Osteocyte (in vitro differentiated cells): ENCODE results near the gene NTF3. TPM values are rescaled to one million over a fixed set of nuclear protein-coding genes. Genes with fewer than 3 reads are reported as not detected.

Source experiments
- DNase-seq: peaks from one replicate; pipeline ENCODE4 v3.0.0; 2021; ENCODE audit warnings: mixed read lengths; ENCODE audit not compliant: unreplicated experiment; ENCODE audit errors: extremely low spot score
- H3K27ac Mint-ChIP-seq: one replicate; pipeline ENCODE4 v1.8.0; 2021; ENCODE audit warnings: mild to moderate bottlenecking, mixed read lengths; ENCODE audit not compliant: unreplicated experiment
- H3K27me3 Mint-ChIP-seq: one replicate; pipeline ENCODE4 v1.8.0; 2021; ENCODE audit warnings: mixed read lengths; ENCODE audit not compliant: unreplicated experiment
- H3K36me3 Mint-ChIP-seq: one replicate; pipeline ENCODE4 v1.8.0; 2021; ENCODE audit warnings: mixed read lengths; ENCODE audit not compliant: unreplicated experiment
- H3K4me1 Mint-ChIP-seq: one replicate; pipeline ENCODE4 v1.8.0; 2021; ENCODE audit warnings: mixed read lengths; ENCODE audit not compliant: unreplicated experiment
- H3K4me3 Mint-ChIP-seq: one replicate; pipeline ENCODE4 v1.8.0; 2021; ENCODE audit warnings: mild to moderate bottlenecking, moderate library complexity, mixed read lengths; ENCODE audit not compliant: unreplicated experiment
- H3K9me3 Mint-ChIP-seq: one replicate; pipeline ENCODE4 v1.8.0; 2021; ENCODE audit warnings: mixed read lengths; ENCODE audit not compliant: unreplicated experiment
- total RNA-seq: library from RNA; stranded (reverse); gene quantifications from 2 replicates; pipeline ENCODE4 v1.2.1, GENCODE V29; 2021
- TF ChIP-seq, protein P1 (sequence below): fragments of 200-600 bp; sonication (generic); IDR thresholded peaks from 2 replicates; pipeline ENCODE4 v1.5.0; 2021; ENCODE audit warnings: antibody characterized with exemption, mild to moderate bottlenecking, moderate library complexity

NTF3 gene
- total RNA-seq, 1 donor from 2014 or later = 1.1 TPM

DNA sequence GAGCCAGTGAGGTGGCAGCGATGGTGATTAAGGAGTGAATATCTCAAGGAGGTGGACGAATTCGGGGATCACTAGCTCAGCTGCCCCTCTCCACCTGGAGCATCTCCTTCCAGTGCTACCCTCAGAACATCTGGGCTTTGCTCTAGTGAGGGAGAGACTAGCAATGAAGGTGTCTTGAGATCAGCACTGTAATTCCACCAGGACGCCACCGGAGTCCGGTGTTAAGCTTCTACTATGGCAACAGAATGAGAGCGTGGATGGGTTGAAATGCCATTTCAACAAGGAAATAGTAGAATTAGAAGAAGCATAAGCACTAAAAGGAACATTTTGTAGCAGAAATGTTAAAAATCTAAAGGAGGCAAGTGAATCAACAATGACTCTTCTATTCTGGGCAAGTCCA is 61.1 kb downstream of the NTF3 start:
- Mint-ChIP-seq H3K36me3 (no peaks in the 10 kb centered on the region), H3K27me3 (peaks cover 3% of the 10 kb centered on the region), H3K4me1 (no peaks in the 10 kb centered on the region), H3K4me3 (no peak overlapping the region), H3K9me3 (no peaks in the 10 kb centered on the region), H3K27ac (no peak overlapping the region)
- TF ChIP-seq, protein P1, sequence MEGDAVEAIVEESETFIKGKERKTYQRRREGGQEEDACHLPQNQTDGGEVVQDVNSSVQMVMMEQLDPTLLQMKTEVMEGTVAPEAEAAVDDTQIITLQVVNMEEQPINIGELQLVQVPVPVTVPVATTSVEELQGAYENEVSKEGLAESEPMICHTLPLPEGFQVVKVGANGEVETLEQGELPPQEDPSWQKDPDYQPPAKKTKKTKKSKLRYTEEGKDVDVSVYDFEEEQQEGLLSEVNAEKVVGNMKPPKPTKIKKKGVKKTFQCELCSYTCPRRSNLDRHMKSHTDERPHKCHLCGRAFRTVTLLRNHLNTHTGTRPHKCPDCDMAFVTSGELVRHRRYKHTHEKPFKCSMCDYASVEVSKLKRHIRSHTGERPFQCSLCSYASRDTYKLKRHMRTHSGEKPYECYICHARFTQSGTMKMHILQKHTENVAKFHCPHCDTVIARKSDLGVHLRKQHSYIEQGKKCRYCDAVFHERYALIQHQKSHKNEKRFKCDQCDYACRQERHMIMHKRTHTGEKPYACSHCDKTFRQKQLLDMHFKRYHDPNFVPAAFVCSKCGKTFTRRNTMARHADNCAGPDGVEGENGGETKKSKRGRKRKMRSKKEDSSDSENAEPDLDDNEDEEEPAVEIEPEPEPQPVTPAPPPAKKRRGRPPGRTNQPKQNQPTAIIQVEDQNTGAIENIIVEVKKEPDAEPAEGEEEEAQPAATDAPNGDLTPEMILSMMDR = no peak
- no peak for DNase-seq

DNA sequence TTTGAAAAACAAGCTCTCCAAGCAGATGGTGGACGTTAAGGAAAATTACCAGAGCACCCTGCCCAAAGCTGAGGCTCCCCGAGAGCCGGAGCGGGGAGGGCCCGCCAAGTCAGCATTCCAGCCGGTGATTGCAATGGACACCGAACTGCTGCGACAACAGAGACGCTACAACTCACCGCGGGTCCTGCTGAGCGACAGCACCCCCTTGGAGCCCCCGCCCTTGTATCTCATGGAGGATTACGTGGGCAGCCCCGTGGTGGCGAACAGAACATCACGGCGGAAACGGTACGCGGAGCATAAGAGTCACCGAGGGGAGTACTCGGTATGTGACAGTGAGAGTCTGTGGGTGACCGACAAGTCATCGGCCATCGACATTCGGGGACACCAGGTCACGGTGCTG is 62.4 kb downstream of the NTF3 start:
- no peaks in the 10 kb centered on the region for H3K27me3 Mint-ChIP-seq
- no peaks in the 10 kb centered on the region for H3K36me3 Mint-ChIP-seq
- DNase-seq = no peak
- no peaks in the 10 kb centered on the region for H3K9me3 Mint-ChIP-seq
- no peaks in the 10 kb centered on the region for H3K4me1 Mint-ChIP-seq
- H3K4me3 Mint-ChIP-seq = no peak overlapping the region
- no peak overlapping the region for H3K27ac Mint-ChIP-seq
- TF ChIP-seq, protein P1 = no peak

DNA sequence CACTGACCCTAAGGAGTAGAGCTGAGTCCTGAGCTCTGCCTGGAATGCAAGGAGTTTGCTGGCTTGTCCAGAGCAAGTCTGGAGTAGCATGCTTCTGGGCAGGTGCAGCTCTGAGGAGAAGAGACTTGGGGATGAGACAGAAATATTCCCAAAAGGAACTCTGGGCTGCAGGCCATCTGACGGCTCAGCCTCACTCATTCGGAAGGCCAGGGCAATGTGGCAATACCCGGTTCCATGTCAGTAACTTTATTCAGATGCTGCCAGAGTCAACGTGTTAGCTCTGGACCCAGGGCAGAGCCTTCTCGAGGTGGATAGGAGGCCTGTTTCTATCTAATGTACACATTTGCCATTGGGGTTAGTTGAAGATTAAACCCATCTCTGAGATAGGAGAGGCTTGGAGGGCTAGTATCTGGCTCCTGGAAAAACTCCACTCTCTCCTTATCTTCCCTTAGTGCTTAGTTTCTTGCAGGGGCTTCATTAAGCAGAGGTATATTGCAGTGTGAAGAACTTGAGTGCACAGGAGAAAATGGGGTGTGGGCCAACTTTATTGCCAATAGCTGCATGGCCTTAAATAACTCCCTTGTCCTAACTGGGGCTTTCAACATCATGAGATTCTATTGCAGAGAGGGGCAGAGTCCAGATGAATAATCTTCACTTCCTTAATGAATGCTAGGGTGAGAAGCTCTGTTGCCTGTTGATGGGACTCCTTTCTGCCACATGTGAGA is 65.6 kb downstream of the NTF3 start:
- peaks cover 2% of the 10 kb centered on the region for H3K27me3 Mint-ChIP-seq
- TF ChIP-seq, protein P1 = no peak
- no peak overlapping the region for H3K27ac Mint-ChIP-seq
- H3K4me1 Mint-ChIP-seq = no peaks in the 10 kb centered on the region
- H3K9me3 Mint-ChIP-seq = no peaks in the 10 kb centered on the region
- H3K4me3 Mint-ChIP-seq = no peak overlapping the region
- DNase-seq = no peak
- no peaks in the 10 kb centered on the region for H3K36me3 Mint-ChIP-seq

DNA sequence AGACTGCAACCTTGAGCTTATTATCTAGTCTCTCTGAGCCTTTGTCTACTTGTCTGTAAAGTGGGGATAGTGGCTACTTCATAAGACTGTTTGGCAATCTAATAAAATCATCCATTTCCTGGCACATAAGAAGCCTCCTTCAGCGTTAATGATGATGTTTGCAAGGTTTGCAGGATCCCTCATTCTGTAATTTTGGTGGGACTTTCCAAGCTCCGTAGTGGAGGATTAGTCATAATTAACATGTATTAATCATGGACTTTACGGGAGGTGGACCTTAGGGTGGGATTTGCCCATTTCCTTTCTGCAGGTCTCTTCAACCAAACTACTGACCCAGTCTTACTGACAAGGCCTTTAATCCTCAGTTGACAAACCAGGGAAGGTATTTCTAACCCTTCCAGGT is 66.2 kb downstream of the NTF3 start:
- H3K27me3 Mint-ChIP-seq = peaks cover 5% of the 10 kb centered on the region
- TF ChIP-seq, protein P1 = no peak
- DNase-seq = no peak
- H3K9me3 Mint-ChIP-seq = no peaks in the 10 kb centered on the region
- no peaks in the 10 kb centered on the region for H3K4me1 Mint-ChIP-seq
- no peak overlapping the region for H3K4me3 Mint-ChIP-seq
- no peaks in the 10 kb centered on the region for H3K36me3 Mint-ChIP-seq
- H3K27ac Mint-ChIP-seq = no peak overlapping the region

DNA sequence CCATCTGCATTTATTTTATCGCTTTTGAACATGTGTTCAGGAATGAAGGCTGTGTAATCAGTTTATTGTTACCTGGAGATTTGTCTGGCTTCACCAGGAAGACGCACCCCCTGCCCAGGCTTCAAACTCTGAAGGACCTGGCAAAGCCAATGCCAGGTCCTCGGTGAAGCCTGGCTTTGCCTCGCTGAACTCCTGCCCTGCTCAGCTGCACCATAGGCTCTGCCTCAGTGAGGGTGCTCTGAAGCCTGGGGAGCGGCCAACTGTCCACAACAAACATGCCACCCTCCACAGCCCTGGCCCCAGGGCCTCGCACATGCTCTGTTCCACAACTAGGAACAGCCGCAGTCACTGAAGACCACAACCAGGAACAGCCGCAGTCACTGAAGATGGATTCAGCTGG is 66.9 kb downstream of the NTF3 start:
- Mint-ChIP-seq H3K4me3 (no peak overlapping the region), H3K9me3 (no peaks in the 10 kb centered on the region), H3K27me3 (peaks cover 5% of the 10 kb centered on the region), H3K27ac (no peak overlapping the region), H3K36me3 (no peaks in the 10 kb centered on the region), H3K4me1 (no peaks in the 10 kb centered on the region)
- DNase-seq = no peak
- TF ChIP-seq, protein P1 = no peak
